Neural progenitor cell (in vitro differentiated cells): ENCODE data around the gene FANCG.

ENCODE experiments used
- CTCF ChIP-seq: fragments of 200-600 bp; sonication (generic); IDR thresholded peaks from 2 replicates; pipeline ENCODE4 v1.5.1; 2017; ENCODE audit warnings: antibody characterized with exemption, mild to moderate bottlenecking
- EZH2 ChIP-seq: fragments of 200-600 bp; sonication (generic); IDR thresholded peaks from 2 replicates; pipeline ENCODE4 v1.6.1; 2017; ENCODE audit warnings: antibody characterized with exemption, mild to moderate bottlenecking, moderate library complexity

- no peak for TF ChIP-seq CTCF
- TF ChIP-seq EZH2: no peak
These were observed 50.5 kb downstream of the FANCG start for GRCh38 chr9:35029241-35029640.
